Skeletal muscle satellite cell (primary cell): ENCODE measurements around the gene SLC25A6.

Experiments used
- H3K27me3 ChIP-seq: 2 replicates; pipeline ENCODE4 v1.7.0; 2013; ENCODE audit warnings: low read length; ENCODE audit not compliant: control insufficient read depth, insufficient read depth
- H3K36me3 ChIP-seq: 2 replicates; pipeline ENCODE4 v1.7.0; 2013; ENCODE audit warnings: mild to moderate bottlenecking, control low read depth, low read length; ENCODE audit not compliant: insufficient read depth
- H3K4me1 ChIP-seq: 2 replicates; pipeline ENCODE4 v1.7.0; 2013; ENCODE audit warnings: low read length; ENCODE audit not compliant: control insufficient read depth, insufficient read depth
- H3K4me2 ChIP-seq: 2 replicates; pipeline ENCODE4 v1.7.0; 2013; ENCODE audit warnings: mild to moderate bottlenecking, low read length
- H3K4me3 ChIP-seq: 2 replicates; pipeline ENCODE4 v1.7.0; 2013; ENCODE audit warnings: low read length
- H3K9ac ChIP-seq: 2 replicates; pipeline ENCODE4 v1.7.0; 2013; ENCODE audit warnings: mild to moderate bottlenecking, low read depth, low read length, moderate library complexity
- H3K9me3 ChIP-seq: replicated peaks from 2 replicates; pipeline ENCODE4 v1.7.0; 2013; ENCODE audit warnings: mild to moderate bottlenecking, control low read depth, low read length

Gene SLC25A6

DNA sequence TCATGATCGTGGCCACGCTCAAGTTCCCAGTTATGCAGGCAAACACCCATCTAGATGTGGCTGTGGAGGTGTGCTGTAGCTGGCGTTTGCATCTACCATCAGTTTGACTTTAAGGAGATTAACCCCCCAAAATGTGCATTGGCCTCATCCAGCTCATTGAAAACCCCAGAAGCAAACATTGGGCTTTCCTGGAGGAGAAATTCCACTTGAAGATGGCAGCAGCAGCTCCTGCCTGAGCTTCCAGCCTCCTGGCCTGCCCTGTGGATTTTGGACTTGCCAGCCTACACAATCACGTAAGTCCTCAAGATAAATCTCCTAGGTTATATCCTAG lies 30.2 kb upstream of the SLC25A6 start:
- no peak overlapping the region for H3K4me2 ChIP-seq
- H3K9ac ChIP-seq: no peak overlapping the region
- H3K4me1 ChIP-seq: no peaks in the 10 kb centered on the region
- peaks cover 12% of the 10 kb centered on the region for H3K9me3 ChIP-seq
- no peak overlapping the region for H3K4me3 ChIP-seq
- H3K36me3 ChIP-seq: peaks cover 40% of the 10 kb centered on the region
- no peaks in the 10 kb centered on the region for H3K27me3 ChIP-seq

DNA sequence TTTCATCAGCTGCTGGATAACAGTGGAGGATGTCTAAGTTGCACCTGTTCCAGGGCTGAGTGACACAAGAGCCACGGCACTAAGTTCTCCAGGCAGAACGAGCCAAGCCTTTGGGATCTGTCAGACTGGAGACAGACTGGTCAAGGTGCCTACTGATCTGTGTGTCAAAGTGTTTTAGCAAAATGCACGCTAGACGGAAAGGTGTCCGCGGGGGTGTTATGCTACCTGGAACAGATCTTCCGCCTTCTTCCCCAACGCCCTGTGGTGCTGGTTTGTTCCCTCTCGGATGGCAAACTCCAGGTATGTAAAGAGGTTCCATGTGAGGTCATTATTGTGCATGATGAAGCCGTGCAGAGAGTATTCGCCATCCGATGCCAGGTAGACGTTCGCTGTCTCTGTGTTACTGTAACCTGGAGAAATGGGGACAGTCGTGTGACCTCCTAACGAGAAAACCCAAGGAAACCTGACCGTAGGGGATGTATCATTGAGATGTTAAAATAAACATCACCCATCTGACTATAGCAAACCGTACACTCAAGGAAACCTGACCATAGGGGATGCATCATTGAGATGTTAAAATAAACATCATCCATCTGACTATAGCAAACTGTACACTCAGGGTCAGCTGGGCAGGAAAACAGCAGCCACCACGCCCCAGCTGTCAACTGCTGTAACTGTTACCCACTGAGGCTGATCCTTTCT lies 29.7 kb upstream of the SLC25A6 start:
- H3K4me1 ChIP-seq: no peaks in the 10 kb centered on the region
- no peak overlapping the region for H3K4me3 ChIP-seq
- H3K9me3 ChIP-seq: peaks cover 12% of the 10 kb centered on the region
- H3K36me3 ChIP-seq: peaks cover 44% of the 10 kb centered on the region
- H3K9ac ChIP-seq: no peak overlapping the region
- H3K4me2 ChIP-seq: no peak overlapping the region
- H3K27me3 ChIP-seq: no peaks in the 10 kb centered on the region

DNA sequence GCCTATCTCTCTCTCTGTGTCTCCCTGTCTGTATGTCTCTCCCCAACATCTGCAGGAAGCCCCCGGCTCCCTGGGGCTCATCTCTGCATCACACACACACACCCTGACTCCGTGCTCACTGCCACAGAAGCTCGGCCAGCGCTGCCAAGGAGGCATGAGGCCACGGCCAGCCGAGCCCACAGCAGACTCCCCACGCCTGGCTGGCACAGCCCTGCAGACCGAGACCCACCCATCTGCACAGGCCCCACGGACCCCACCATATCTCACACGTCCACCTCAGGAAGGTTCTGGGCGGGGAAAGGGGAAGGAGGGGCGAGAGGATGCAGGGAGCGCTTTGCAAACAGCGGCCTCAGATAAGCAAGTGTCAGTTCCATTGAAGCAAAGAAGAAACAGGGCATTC lies 28.5 kb upstream of the SLC25A6 start:
- Histone ChIP-seq H3K4me1 (no peaks in the 10 kb centered on the region), H3K36me3 (peaks cover 49% of the 10 kb centered on the region), H3K9ac (no peak overlapping the region), H3K4me2 (no peak overlapping the region), H3K4me3 (no peak overlapping the region), H3K9me3 (peaks cover 12% of the 10 kb centered on the region), H3K27me3 (no peaks in the 10 kb centered on the region)

DNA sequence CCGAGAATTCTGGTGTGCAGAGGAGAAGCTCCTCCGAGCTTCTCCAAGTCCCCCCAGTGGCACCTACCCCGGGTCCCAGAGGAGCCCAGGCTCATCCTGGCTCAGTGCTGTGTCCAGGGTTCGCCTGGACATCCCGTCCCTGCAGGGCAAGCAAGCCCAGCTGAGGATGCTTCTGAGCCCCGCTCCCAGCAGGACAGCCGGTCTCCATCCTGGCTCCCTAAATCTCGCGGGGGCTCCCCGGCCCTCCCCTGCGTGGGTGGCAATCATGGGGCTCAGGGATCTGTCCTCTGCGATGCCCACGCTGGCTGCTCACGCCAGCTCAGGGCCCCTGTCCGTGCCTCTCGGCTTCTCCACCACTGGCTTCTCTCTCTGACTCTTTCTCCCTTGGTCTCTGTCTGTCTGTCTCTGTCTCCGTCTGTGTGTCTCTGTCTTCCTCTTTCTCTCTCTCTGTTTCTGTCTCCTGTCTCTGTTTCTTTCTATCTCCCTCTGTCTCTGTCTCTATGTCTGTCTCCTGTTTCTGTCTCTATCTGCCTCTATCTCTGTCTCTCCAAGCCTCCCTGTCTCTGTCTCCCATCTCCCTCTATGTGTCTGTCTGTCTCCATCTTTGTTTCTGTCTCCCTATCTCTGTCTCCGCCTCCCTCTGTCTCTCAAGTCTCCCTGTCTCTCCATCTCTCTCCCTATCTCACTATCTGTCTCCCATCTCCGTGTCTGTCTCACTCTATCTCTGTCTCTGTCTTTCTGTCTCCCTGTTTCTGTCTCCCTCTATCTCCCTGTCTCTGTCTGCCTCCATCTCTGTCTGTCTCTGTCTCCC lies 27.8 kb upstream of the SLC25A6 start:
- Histone ChIP-seq H3K4me2 (no peak overlapping the region), H3K9me3 (peaks cover 12% of the 10 kb centered on the region), H3K36me3 (peaks cover 44% of the 10 kb centered on the region), H3K9ac (no peak overlapping the region), H3K27me3 (no peaks in the 10 kb centered on the region), H3K4me1 (no peaks in the 10 kb centered on the region), H3K4me3 (no peak overlapping the region)

DNA sequence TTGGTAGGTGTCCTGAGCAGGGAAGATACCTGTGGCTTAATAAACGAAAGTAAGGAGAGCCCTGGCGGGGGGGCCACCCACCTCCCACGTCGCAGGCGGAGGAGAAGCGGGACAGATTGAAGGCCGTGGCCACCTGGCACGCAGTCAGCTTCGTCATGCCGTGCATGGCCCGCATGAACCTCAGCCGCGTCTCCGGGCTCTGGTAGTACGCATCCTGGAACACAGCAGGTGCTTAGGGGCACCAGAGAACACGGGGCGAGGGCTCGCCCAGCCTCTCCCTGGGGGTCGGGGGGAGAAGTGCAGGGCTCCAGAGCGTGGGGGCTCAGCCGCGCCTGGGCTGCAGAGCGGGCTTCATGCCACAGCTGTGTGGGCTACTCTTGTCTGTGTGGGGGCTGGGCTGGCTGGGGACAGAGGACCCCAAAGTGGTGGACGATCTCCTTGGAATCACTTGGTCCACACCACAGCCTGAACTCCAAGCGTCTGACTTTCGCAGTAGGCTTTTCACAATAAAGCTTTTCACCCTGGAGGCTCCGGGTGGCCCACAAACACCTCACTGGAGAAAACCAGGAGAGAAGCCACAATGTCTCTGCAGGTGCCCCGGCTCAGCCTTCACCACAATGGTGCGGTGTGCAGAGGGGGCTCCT lies 27.1 kb upstream of the SLC25A6 start:
- H3K4me1 ChIP-seq: no peaks in the 10 kb centered on the region
- peaks cover 46% of the 10 kb centered on the region for H3K36me3 ChIP-seq
- no peak overlapping the region for H3K4me3 ChIP-seq
- no peaks in the 10 kb centered on the region for H3K27me3 ChIP-seq
- H3K9ac ChIP-seq: no peak overlapping the region
- H3K9me3 ChIP-seq: peaks cover 12% of the 10 kb centered on the region
- H3K4me2 ChIP-seq: no peak overlapping the region

DNA sequence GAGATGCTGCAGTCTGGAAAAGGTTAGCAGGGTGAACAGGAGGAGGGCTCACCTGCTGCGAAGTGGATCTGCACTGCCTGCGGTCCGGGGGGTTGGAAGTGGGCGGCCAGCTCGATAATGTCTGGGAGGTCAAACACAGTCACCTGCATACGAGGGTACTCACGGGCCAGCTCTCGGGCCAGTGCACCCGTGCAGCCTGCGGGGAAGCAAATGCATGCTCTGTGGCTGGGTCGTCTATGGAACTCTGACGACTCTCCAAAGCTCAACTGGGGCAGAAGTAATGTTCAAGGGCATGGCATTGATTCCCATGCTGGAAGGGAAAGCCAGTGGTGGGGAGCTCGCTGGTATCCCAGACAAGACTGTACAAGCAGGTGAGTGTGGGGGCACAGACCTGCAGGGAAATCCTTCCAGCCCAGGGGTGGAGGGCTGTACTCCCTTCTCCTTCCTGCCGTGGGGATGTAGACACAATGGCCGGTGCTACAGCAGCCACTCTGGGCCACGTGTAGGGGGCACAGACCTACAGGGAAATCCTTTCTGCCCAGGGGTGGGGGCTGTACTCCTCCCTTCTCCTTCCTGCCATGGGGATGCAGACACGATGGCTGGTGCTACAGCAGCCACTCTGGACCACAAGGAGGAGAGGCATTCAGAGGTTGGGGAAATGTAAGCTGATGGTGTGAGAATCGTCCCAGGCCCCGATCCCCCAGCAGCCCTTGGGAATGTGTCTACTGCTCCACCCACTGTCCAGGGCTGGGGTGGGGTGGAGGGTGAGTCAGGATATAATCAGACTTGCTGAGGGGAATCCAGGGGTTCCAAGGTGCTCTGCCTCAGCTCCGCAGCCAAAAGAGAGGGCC lies 26.2 kb upstream of the SLC25A6 start:
- no peak overlapping the region for H3K9ac ChIP-seq
- H3K9me3 ChIP-seq: peaks cover 12% of the 10 kb centered on the region
- no peaks in the 10 kb centered on the region for H3K27me3 ChIP-seq

DNA sequence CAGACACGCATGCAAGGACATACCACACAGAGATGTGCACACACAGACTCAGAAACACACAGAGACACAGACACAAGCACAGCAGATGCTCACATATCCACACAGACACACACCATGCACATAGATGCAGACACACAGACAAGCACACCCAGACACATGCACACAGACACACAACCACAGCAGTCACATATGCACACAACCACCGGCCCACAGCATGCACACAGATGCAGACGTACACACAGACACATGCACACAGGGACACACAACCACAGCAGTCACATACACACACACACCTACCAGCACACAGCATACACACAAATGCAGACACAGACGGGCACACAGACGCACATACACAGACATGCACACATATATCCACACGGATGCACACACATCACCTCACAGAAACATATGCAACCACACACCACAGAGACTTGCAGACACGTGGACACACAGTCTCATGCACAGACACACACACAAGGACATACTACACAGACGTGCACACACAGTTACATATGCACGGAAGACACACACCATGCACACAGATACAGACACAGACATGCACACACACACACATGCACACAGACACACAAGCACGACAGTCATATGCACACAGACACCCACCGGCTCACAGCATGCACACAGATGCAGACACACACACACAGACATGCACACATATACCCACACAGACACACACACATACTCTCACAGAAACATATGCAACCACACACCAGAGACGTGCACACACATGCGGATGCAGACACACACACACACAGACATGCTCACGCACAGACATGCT lies 25.2 kb upstream of the SLC25A6 start:
- Histone ChIP-seq H3K27me3 (no peaks in the 10 kb centered on the region), H3K4me2 (no peak overlapping the region), H3K9ac (no peak overlapping the region), H3K4me3 (no peak overlapping the region), H3K36me3 (peaks cover 53% of the 10 kb centered on the region), H3K4me1 (no peaks in the 10 kb centered on the region), H3K9me3 (peaks cover 8% of the 10 kb centered on the region)

More for the DNA sequence above, 26.2 kb upstream of the SLC25A6 start:
- no peaks in the 10 kb centered on the region for H3K4me1 ChIP-seq
- no peak overlapping the region for H3K4me2 ChIP-seq
- H3K36me3 ChIP-seq: peaks cover 52% of the 10 kb centered on the region
- no peak overlapping the region for H3K4me3 ChIP-seq

DNA sequence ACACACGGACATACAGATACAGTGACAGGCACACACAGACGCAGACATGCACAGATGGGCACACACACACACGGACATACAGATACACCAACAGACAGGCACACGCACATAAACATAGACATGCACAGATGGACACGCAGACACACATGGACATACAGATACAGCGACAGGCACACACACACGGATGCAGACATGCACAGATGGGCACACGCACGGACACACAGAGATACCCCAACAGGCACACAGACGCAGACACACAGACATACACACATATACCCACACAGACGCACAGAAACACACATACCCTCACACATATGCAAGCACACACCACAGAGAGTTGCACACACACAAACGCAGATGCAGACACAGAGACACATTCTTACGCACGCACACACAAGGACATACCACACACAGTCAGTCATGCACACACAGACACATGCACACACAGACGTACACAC lies 24.4 kb upstream of the SLC25A6 start:
- Histone ChIP-seq H3K27me3 (no peaks in the 10 kb centered on the region), H3K9ac (no peak overlapping the region), H3K4me1 (no peaks in the 10 kb centered on the region), H3K9me3 (peaks cover 1% of the 10 kb centered on the region), H3K4me2 (no peak overlapping the region), H3K4me3 (no peak overlapping the region), H3K36me3 (peaks cover 50% of the 10 kb centered on the region)

DNA sequence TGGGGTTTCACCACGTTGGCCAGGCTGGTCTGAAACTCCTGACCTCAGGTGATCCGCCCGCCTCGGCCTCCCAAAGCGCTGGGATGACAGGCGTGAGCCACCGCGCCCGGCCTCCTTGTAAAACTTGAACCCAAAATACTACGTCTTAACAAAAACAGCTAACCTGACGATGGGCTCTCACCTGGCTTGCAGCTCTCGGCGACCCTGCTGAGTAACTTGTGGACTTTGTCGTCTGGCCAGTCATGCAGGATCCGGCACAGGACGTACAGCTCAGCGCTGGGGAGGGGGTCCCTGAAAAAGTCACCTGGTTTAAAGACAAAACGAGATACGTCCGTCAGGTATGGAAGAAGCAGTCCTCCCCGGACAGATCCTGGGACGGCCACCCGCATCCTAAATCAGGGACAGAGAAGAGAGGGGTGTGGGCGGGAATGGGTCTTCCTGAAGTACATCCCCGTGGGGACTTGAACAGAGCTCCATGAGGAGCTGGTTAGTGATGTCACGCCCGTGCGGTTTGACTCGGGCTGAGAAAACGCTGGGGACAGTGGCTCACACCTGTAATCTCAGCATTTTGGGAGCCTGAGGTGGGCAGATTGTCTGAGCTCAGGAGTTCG lies 20.7 kb upstream of the SLC25A6 start:
- H3K36me3 ChIP-seq: peaks cover 39% of the 10 kb centered on the region

DNA sequence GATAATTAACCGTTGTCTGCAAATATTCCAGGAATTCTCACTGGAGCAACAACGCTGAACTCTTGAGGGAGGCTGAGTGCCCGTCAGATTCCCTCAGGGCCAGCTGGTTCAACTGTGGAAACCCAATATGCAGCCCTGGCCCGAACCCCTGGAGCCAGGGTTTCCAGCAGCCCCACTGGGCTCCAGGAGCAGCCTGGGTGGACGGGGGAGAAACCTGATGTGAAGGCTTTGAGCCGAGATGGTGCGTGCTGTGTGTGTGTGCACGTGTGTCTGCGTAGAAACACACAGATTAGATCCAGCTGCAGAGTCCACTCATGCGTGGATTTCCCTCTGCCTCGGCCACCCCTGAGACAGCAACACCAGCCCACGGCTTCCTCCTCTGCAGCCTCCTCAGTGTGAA lies 19.4 kb upstream of the SLC25A6 start:
- no peak overlapping the region for H3K9ac ChIP-seq
- H3K9me3 ChIP-seq: no peaks in the 10 kb centered on the region
- H3K36me3 ChIP-seq: peaks cover 38% of the 10 kb centered on the region
- H3K4me2 ChIP-seq: no peak overlapping the region
- no peaks in the 10 kb centered on the region for H3K4me1 ChIP-seq
- no peak overlapping the region for H3K4me3 ChIP-seq
- no peaks in the 10 kb centered on the region for H3K27me3 ChIP-seq

More for the DNA sequence above, 20.7 kb upstream of the SLC25A6 start:
- Histone ChIP-seq H3K4me2 (no peak overlapping the region), H3K27me3 (no peaks in the 10 kb centered on the region), H3K4me1 (no peaks in the 10 kb centered on the region), H3K9ac (no peak overlapping the region), H3K4me3 (no peak overlapping the region), H3K9me3 (no peaks in the 10 kb centered on the region)
